ENCODE results near the gene SRRM1. TPM values are rescaled to one million over a fixed set of nuclear protein-coding genes. Genes with fewer than 3 reads are reported as not detected.

SRRM1 gene
- total and polyA plus RNA-seq, 9 of the 15 experiments (the other 6 are each of a cell fraction or from before 2014, with no cell fraction given), result 54.5 to 268 (median 115) TPM

DNA sequence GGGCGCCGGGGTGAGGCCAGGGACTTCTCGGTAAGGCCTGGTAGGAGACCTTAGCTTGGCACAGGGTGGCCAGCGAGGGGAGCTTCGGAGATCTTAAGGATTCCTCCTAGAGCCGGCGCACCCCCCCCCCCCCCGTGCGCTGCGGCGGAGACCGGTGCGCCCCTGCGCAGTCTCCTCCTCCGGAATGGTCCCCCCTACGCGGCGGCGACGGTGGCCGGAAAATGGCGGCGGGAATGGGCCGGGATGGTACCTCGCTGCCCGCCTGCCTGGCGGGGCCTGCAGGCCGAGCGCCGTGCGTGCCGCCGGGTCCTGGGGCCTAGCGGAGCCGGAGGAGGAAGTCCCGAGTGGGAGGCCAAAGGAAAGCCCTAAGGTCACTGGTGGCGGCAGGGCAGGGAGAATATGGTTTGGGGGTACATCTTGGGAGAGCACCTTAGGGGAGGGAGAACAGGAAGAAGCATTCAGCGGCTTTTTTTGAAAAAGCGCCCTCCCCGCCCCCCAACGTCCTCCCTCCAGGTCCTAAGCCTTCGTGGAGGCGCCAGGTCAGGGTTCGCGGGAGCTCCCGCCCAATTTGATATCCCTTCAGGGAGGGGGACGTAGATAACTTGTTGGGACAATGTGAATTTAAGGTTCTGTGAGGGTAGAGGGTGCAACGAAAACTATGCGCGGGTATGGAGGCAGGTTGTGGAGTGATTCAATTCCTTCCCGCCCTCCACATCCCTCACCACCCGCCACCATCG lies 429 bp downstream of the SRRM1 start (continued):
- no peak for TF ChIP-seq NELFE (IDR thresholded peaks at IDR 0.05; ENCODE audit: insufficient read depth, insufficient read length)
- no peak for TF ChIP-seq ZNF23 (CRISPR knock-in tag; IDR thresholded peaks at IDR 0.05)
- TF ChIP-seq ZKSCAN8 (CRISPR knock-in tag; IDR thresholded peaks at IDR 0.05), result no peak
- TF ChIP-seq GABPB2 (CRISPR knock-in tag; conservative IDR thresholded peaks at IDR 0.05), result no peak
- TF ChIP-seq, protein P1, sequence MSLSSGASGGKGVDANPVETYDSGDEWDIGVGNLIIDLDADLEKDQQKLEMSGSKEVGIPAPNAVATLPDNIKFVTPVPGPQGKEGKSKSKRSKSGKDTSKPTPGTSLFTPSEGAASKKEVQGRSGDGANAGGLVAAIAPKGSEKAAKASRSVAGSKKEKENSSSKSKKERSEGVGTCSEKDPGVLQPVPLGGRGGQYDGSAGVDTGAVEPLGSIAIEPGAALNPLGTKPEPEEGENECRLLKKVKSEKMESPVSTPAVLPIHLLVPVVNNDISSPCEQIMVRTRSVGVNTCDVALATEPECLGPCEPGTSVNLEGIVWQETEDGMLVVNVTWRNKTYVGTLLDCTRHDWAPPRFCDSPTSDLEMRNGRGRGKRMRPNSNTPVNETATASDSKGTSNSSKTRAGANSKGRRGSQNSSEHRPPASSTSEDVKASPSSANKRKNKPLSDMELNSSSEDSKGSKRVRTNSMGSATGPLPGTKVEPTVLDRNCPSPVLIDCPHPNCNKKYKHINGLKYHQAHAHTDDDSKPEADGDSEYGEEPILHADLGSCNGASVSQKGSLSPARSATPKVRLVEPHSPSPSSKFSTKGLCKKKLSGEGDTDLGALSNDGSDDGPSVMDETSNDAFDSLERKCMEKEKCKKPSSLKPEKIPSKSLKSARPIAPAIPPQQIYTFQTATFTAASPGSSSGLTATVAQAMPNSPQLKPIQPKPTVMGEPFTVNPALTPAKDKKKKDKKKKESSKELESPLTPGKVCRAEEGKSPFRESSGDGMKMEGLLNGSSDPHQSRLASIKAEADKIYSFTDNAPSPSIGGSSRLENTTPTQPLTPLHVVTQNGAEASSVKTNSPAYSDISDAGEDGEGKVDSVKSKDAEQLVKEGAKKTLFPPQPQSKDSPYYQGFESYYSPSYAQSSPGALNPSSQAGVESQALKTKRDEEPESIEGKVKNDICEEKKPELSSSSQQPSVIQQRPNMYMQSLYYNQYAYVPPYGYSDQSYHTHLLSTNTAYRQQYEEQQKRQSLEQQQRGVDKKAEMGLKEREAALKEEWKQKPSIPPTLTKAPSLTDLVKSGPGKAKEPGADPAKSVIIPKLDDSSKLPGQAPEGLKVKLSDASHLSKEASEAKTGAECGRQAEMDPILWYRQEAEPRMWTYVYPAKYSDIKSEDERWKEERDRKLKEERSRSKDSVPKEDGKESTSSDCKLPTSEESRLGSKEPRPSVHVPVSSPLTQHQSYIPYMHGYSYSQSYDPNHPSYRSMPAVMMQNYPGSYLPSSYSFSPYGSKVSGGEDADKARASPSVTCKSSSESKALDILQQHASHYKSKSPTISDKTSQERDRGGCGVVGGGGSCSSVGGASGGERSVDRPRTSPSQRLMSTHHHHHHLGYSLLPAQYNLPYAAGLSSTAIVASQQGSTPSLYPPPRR (CRISPR knock-in tag; IDR thresholded peaks at IDR 0.05; ENCODE audit: borderline replicate concordance), result no peak
- TF ChIP-seq, protein P2, sequence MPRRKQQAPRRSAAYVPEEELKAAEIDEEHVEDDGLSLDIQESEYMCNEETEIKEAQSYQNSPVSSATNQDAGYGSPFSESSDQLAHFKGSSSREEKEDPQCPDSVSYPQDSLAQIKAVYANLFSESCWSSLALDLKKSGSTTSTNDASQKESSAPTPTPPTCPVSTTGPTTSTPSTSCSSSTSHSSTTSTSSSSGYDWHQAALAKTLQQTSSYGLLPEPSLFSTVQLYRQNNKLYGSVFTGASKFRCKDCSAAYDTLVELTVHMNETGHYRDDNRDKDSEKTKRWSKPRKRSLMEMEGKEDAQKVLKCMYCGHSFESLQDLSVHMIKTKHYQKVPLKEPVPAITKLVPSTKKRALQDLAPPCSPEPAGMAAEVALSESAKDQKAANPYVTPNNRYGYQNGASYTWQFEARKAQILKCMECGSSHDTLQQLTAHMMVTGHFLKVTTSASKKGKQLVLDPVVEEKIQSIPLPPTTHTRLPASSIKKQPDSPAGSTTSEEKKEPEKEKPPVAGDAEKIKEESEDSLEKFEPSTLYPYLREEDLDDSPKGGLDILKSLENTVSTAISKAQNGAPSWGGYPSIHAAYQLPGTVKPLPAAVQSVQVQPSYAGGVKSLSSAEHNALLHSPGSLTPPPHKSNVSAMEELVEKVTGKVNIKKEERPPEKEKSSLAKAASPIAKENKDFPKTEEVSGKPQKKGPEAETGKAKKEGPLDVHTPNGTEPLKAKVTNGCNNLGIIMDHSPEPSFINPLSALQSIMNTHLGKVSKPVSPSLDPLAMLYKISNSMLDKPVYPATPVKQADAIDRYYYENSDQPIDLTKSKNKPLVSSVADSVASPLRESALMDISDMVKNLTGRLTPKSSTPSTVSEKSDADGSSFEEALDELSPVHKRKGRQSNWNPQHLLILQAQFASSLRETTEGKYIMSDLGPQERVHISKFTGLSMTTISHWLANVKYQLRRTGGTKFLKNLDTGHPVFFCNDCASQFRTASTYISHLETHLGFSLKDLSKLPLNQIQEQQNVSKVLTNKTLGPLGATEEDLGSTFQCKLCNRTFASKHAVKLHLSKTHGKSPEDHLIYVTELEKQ (CRISPR knock-in tag; IDR thresholded peaks at IDR 0.05), result no peak
- TF ChIP-seq, protein P3, sequence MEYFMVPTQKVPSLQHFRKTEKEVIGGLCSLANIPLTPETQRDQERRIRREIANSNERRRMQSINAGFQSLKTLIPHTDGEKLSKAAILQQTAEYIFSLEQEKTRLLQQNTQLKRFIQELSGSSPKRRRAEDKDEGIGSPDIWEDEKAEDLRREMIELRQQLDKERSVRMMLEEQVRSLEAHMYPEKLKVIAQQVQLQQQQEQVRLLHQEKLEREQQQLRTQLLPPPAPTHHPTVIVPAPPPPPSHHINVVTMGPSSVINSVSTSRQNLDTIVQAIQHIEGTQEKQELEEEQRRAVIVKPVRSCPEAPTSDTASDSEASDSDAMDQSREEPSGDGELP (CRISPR knock-in tag; IDR thresholded peaks at IDR 0.05; ENCODE audit: borderline replicate concordance), result no peak
- TF ChIP-seq, protein P4, sequence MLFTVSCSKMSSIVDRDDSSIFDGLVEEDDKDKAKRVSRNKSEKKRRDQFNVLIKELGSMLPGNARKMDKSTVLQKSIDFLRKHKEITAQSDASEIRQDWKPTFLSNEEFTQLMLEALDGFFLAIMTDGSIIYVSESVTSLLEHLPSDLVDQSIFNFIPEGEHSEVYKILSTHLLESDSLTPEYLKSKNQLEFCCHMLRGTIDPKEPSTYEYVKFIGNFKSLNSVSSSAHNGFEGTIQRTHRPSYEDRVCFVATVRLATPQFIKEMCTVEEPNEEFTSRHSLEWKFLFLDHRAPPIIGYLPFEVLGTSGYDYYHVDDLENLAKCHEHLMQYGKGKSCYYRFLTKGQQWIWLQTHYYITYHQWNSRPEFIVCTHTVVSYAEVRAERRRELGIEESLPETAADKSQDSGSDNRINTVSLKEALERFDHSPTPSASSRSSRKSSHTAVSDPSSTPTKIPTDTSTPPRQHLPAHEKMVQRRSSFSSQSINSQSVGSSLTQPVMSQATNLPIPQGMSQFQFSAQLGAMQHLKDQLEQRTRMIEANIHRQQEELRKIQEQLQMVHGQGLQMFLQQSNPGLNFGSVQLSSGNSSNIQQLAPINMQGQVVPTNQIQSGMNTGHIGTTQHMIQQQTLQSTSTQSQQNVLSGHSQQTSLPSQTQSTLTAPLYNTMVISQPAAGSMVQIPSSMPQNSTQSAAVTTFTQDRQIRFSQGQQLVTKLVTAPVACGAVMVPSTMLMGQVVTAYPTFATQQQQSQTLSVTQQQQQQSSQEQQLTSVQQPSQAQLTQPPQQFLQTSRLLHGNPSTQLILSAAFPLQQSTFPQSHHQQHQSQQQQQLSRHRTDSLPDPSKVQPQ (CRISPR knock-in tag; IDR thresholded peaks at IDR 0.05; ENCODE audit: borderline replicate concordance), result no peak
- TF ChIP-seq SIN3B (IDR thresholded peaks at IDR 0.05; ENCODE audit: low read depth), result peak; percentile 37; the same call in 1 of the 2 replicates
- no peak for TF ChIP-seq PRPF4 (IDR thresholded peaks at IDR 0.05; ENCODE audit: insufficient read depth, low read depth, low read length, poor library complexity, severe bottlenecking)
- TF ChIP-seq ZNF384 (IDR thresholded peaks at IDR 0.05; ENCODE audit: low read depth, low read length), result no peak
- TF ChIP-seq SP1 (CRISPR knock-in tag; IDR thresholded peaks at IDR 0.05), result no peak
- no peak for TF ChIP-seq RBM25 (IDR thresholded peaks at IDR 0.05; ENCODE audit: low read depth, low read length, severe bottlenecking)
- no peak for TF ChIP-seq SRSF7 (optimal IDR thresholded peaks at IDR 0.05; ENCODE audit: low read depth, low read length)
- no peak for TF ChIP-seq NFYB (IDR thresholded peaks at IDR 0.05; ENCODE audit: extremely low read depth, insufficient read length)
